GM10266 (cell line): Measurements from ENCODE around the gene EPHB1.

Experiments
- DNase-seq: peaks from one replicate; pipeline ENCODE4 v3.0.0; 2012; ENCODE audit errors: extremely low spot score
- TF ChIP-seq, protein P1 (sequence below): IDR thresholded peaks from 2 replicates; pipeline ENCODE4 v1.5.1; 2012; ENCODE audit warnings: mild to moderate bottlenecking, low read depth; ENCODE audit not compliant: control insufficient read depth, insufficient read depth; ENCODE audit errors: missing control alignments

EPHB1 gene

DNA sequence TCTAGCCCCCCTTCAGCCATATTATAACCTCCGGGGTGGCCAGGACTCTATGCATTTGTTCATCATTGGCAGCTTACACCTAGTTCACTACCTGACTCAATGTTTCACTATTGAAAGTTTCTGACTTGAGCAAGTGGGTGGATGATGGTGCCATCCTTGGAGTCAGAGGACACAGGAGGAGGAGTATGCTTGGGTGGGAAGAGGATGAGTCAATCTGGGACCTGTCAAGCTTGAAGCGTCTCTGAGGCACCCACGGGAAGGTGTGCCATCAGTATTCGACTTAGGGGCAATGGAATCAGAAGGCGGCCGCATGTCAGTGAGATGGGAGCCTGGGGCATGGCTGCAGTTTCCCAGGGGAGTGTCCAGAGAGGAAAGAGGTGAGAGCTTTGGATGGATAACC, 133.3 kb downstream of the EPHB1 start:
- no peak for DNase-seq
- TF ChIP-seq, protein P1, sequence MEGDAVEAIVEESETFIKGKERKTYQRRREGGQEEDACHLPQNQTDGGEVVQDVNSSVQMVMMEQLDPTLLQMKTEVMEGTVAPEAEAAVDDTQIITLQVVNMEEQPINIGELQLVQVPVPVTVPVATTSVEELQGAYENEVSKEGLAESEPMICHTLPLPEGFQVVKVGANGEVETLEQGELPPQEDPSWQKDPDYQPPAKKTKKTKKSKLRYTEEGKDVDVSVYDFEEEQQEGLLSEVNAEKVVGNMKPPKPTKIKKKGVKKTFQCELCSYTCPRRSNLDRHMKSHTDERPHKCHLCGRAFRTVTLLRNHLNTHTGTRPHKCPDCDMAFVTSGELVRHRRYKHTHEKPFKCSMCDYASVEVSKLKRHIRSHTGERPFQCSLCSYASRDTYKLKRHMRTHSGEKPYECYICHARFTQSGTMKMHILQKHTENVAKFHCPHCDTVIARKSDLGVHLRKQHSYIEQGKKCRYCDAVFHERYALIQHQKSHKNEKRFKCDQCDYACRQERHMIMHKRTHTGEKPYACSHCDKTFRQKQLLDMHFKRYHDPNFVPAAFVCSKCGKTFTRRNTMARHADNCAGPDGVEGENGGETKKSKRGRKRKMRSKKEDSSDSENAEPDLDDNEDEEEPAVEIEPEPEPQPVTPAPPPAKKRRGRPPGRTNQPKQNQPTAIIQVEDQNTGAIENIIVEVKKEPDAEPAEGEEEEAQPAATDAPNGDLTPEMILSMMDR: no peak

DNA sequence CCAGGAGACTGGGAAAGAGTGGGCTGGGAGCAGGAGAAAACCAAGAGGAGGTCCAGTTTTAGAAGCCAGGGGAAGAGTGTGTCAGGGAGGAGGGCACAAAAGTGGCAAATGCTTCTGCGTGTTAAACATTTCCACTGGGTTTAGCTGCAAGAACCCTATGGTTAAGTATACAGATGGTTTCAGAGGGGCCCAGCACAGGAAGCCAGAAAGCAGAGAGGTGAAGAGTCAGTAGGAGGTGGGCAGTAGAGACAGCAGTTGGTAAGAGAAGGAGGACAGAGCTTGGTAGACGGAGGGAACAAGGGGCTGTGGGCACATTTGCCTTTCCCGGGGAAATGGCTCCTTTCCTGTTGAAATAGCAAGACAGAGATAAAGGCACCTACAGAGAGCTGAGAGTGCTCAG, 133.8 kb downstream of the EPHB1 start:
- TF ChIP-seq, protein P1: no peak
- no peak for DNase-seq

DNA sequence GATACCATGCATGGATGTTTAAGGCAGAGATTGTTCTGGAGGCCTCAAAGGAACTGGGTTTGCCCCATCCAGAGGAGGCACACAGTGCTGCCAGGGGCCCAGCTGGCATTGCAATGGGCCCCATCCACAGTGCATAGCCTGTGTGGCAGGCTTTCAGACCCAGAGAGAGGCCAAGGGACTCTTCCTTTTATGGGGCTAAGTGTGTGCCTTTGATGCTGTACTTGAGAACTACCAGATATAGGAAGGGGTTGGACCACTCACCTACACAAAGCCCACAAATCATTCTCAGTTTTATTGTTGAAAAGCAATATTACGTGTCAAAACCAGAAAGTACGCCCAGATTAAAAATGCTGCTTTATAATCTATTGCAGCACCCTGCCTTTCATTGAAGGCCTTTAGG, 134.9 kb downstream of the EPHB1 start:
- TF ChIP-seq, protein P1: no peak
- DNase-seq: no peak

DNA sequence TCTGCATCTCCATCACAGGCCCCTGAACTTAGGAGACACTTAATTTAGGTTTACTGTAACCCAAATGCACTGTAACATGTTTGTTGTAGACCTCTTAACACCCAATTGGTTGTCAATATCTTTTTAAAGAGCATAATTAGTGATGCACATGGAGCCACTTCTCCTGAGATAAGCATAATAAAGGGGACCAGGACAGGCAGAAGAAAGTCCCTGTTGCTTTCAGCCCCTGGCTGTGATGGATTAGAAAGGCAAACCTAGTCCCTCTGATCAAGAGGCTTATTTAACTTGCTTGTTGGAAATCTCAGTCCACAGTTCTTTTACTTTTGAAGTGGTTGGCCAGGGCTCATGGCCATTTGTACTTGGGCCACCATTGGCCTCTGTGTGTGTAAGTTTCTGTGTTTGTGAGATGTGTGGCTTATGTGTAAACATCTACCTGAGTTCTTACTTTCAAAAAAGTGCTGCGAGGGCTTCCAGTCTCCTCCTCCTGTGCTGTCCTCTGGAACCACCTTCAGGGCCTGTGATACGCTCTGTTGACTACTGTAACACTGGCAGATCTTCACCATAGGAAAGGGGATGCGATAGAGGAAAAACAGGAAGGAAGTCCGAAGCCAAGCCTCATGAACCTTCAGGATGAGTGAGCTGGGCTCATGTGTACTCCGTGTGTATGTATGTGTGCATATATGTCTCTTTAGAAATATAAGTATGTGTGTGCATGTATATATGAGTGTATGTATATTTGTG, 136.2 kb downstream of the EPHB1 start:
- no peak for DNase-seq
- TF ChIP-seq, protein P1: no peak

DNA sequence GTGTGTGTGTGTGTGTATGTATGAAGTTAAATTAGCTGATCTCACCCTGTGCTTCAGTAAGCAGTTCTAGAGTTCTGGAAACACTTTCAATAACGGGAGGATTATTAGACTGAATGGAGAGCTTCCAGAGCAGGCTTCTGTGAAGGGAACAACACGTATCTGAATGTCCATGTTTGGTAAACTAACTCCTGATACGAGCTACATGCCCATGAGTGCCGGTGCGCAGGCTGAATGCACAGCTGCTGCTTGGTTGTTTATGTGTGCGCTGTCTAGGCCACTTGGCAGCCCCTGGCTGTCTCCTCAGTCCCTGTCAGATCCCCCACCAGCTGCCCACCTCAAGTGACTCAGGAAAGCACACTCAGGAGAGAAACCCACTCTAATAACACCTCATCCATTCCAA, 137.0 kb downstream of the EPHB1 start:
- DNase-seq: no peak
- TF ChIP-seq, protein P1: no peak

DNA sequence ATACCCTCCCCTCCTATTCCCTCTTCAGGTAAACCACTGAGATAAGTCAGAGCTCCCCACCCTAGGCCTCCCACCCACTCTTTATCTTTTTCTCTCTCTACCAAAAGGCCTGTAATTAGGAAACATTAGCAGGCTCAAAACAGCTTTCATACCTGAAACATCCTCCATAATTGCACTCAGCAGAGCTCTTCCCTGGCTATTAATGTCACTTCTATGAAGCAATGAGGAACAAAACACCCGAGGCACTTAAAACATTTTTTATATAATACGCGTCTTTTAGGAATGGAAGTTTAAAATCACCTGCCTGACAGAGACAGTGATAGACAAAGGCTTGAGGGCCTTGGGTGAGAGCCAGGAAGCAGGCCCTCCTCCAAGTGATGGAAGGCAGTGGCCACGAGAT, 138.9 kb downstream of the EPHB1 start:
- TF ChIP-seq, protein P1: no peak
- DNase-seq: no peak

DNA sequence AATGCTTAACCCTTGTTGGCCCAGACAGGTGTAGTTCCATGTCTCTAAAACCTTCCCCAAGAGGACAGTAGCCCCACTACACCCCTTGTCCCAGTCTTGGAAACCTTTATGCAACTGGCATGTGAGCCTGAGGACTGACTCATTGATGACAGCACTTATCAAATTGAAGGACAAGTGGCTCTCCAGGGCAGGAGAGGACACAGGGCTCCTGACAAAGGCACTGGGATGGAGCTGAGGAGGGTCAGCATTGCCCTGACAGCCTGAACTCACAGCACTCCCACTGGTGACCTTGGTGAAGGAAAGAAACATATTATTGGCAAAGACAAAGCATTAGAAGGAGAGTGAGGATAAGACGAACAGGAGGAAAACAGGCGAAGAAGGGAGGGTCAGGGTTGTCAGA, 139.9 kb downstream of the EPHB1 start:
- DNase-seq: no peak
- TF ChIP-seq, protein P1: no peak
